Stimulated activated CD4-positive, alpha-beta T cell treated with anti-CD3 and anti-CD28 coated beads, Interleukin-1b, Interleukin-23, amount 100 ng/mL, for 24 hours (primary cell): ENCODE data around the gene ATG4B.
A peak's percentile ranks its signal among the peaks of the same experiment; 100 is the strongest.

Experiments
- DNase-seq, 4 experiments: peaks; one replicate each; pipeline ENCODE4 v3.0.0-alpha.2; 2020; ENCODE audit warnings: low read depth in 4 of 4, low spot score in 1 of 4

ATG4B gene

DNA sequence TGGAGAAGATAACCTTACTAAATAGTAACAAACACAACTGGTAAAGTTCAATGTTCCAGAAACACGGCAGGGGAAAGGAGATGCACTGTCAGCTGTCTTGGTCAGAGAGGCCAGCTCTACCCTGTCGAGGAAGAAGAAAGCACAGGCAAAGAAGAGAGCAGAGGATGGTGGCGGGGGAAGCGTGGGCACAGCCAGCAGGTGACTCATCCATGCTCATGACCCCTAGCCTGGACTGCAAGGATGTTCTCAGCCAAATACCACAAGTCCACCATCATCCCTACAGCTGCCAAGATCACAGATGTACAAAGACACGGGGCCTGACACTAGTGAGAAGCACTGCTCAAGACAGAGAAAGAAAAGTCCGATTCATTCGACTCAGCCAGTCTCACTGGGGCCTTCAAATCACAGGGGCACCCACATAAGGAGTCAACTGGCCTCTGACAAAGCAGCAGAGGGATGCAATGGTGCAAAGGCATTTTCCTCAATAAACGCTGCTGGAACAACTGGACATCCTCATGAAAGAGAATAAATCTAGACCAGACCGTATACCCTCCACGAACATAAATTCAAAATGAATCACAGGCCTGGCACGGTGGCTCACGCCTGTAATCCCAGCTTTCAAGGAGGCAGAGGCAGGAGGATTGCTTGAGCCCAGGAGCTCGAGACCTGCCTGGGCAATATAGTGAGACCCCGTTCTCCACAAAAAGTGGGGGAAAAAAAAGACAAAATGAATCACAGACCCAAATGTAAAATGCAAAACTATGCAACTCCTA, 43.5 kb downstream of the ATG4B start:
- no peak for DNase-seq

DNA sequence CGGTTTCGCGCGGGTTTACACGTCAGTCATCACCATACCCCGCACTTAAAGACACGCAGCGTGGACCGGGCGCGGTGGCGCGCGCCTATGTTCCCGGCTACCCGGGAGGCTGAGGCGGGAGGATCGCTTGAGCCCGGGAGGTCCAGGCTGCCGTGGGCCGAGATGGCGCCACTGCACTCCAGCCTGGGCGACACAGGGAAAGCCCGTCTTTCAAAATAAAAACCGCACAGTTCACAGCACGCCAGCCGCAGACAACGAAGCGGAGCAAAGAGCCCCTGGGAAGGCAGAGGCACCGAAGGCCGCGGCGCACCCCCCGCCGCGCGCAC, 48.8 kb downstream of the ATG4B start:
- DNase-seq, result no peak

- DNase-seq, result peak; percentile 81 to 93 (median 89)
These were observed 49.3 kb downstream of the ATG4B start, which contains the start of gene DTYMK for GRCh38 chr2:241686650-241687425. TSS of gene DTYMK (minus strand) at chr2:241686815. CDS start at chr2:241686783, 32 bp downstream.

- no peak for DNase-seq
These were observed 51.8 kb downstream of the ATG4B start for GRCh38 chr2:241689306-241689705.

GRCh38 chr2:241690202-241690717, 52.8 kb downstream of the ATG4B start:
- no peak for DNase-seq

DNA sequence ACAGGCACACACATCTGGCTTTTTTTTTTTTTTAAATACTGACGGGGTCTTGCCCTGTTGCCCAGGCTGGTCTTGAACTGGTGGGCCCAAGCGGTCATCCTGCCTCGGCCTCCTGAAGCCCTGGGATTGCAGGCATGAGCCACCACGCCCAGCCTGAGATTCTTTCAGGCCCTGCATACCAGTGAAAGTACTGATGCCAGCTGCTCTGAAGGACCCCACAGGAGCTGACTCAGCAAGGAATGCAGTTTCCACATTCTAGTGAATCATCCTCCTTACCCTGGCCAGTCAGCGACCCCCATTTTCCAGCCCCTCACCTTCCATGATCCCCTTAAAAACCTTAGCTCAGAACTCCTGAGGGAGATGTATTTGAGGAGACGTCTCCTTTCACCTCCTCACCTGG, 55.0 kb downstream of the ATG4B start:
- no peak for DNase-seq

- no peak for DNase-seq
These were observed 58.2 kb downstream of the ATG4B start for GRCh38 chr2:241695651-241696050.

- DNase-seq, result no peak
These were observed 63.6 kb downstream of the ATG4B start for GRCh38 chr2:241701149-241701398.

DNA sequence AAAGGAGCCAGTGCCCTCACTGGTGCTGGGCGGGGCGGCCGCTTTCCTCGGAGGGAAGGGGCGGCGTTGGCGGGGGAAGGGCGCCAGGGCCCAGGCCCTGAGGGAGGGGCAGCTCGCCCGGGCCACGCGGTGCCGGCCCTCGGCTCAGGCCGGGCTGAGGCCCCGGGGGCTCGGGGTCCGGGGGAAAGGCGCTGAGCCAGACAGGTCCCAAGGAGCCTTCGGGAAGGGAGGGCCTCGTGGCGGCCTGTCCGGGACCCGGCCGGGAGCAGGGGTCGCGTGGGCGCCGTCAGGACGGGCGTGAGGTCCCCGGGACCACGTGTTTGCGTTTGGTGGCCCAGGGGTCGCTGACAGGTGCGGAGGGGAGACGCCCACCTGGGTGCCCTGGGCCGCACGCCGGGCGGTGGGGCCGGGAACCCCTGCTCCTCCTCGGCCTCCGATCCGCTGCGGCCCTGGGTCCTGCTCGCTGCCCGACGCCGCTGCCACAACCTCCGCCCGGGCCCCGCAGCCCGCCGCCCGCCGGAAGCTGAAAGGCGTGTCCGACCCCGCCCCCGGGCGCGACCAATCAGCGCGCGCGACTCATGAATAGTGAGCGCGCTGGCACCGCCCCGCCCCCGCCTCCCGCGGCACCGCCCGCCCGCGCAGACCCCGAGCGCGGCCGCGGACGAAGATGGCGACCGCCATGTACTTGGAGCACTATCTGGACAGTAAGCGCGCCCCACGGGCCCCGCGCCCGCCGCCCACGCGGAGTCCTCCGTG, 64.1 kb downstream of the ATG4B start, which contains the start of gene ING5:
Gene ING5 (plus strand): TSS at position 641 of the 756 bp plus-strand sequence. CDS start 27 bp downstream, at position 668.
- DNase-seq, result peak; percentile 95 to 98 (median 96)

DNA sequence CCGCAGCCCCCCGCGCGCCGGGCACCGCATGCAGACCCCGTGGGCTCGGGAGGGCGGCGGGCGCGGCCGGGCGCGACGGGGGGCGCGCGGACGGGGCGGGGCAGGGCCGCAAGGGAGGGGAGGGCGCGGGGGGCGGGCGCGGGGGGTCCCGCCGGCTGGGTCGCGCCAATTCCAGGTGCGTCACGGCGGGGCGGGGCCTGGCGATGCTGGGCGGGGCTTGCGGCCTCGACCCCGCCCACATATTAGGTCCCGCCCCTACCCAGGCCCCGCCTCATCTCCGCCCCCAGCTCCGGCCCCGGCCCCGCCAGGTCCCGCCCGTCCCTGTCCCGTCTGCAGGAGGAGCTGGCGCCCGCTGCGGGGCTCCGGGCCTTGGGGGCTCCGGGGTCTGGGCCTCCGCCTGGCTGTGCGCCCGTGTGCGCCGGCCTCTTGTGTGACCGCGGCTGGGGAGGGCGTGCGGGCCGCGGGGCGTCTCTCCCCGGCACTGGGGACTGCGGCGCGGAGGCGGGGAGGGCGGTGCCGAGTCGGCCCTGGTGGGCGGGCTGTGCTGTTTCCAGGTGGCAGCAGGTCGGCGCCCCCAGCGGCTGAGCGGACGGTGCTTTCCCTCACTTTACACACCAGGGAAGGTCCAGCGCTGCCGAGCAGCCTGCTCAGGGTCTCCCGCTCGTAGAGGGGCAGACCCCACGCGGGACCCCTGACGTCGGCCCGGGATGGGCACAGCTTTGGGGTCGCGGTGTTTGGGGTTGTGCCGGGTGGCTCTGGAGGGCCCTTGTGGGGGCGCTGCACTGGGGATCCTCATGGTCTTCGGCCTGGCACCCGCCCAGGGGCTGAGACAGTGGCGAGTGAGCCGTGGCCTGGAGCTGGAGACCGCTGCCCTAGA, 64.9 kb downstream of the ATG4B start:
- peak; percentile 69 to 88 (median 86) for DNase-seq

DNA sequence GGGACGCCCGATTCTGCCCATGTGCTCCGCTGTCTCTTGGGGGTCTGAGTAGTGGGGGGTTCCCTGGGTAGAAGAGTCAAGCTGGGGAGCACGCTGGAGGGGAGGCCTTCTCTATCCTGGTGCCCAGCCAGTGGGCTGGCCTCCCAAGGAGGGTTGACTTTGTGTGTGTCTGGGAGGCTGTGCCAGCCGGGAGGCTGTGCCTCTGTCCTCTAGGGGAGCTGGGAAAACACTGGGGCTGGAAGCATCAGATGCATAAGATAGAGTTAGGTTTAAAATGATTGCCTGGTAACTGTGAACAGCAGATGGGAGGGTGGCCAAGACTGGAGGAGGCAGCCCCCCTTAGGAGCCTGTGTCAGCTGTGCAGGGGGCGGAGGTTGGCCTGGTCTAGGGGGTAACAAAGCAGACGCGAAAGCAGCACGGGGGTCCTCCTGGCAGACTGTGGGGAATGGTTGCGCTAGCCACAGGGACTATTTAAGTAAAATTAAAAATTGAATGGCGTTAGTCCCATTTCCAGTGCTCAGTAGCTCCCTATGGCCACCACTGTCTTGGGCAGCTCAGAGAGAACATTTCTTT, 65.6 kb downstream of the ATG4B start:
- no peak for DNase-seq

- DNase-seq, result no peak
These were observed 69.0 kb downstream of the ATG4B start for GRCh38 chr2:241706537-241706936.

DNA sequence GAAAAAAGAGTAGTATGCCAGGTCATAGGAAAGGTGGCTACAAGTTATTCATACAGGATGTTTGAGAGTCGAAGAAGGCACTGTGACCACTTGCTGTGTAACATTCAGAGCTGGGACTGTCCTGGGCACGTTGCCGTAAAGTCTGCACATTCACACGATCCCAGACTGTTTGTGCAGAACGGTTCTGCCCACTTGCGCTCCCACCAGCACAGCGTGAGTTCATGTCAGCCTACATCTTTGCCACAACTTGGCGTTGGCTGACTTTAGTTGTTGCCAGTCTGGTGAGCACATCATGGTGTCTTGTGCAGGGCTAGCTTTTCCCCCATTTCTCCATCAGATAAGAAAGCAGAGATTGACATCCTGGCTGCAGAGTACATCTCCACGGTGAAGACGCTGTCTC, 71.4 kb downstream of the ATG4B start:
- DNase-seq, result no peak

- no peak for DNase-seq
These were observed 81.6 kb downstream of the ATG4B start for GRCh38 chr2:241719093-241719492.

- DNase-seq, result no peak
These were observed 82.6 kb downstream of the ATG4B start for GRCh38 chr2:241720099-241720498.

DNA sequence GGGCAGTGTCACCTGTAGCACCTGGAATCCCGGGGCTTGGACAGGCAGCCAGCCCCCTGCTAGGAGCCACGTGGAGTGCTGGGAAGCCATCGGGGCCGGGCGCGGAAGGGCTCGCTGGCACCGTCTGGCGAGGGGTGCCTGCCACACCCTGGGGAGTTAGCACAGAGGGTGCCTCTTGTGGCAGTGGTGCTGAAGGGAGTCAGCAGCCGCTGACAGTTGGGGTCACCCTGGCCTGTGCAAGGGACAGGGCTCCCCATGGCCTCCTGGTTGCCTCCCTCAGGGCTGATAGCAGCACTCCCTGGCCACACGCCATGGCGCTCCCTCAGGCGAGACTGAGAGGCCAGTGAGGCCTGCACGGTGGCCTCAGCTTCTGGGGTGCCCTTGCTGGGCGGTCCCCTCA, 83.1 kb downstream of the ATG4B start:
- no peak for DNase-seq

DNA sequence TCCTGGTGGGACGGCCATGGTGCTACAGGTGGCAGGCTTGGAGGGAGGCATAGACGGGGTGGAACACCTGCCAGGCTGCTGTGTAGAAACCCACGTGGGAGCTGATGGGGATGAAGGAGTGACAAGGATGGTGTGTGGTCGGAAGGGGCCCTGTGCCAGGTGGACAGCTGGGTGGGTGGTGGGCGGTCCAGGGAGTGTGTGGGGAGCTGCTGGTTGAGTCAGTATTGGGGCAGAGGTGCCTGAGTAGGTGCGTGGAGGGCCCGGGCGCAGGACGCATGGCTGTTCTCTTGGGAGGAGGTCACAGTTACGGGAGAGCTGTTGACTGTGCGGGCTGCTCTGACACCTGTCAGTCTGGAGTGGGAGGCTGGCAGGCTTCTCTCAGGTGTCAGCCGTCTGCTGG, 84.4 kb downstream of the ATG4B start:
- no peak for DNase-seq

GRCh38 chr2:241722896-241723454, 85.5 kb downstream of the ATG4B start:
- no peak for DNase-seq
